ENCODE data around the gene LAIR1.

DNA sequence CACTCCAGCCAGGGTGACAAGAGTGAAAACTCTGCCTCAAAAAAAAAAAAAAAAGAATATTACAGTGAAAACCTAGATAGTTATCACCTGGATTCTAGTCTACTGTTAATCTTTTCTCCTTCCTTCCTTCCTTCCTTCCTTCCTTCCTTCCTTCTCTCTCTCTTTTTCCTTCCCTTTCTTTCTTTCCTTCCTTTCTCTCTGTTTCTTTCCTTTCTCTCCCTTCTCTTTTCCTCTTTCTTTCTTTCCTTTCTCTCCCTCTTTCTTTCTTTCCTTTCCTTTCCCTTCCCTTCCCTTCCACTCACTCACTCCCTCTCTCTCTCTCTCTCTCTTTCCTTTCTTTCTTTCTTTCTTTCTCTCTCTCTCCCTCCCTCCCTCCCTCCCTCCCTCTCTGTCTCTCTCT lies 40.9 kb upstream of the LAIR1 start:
- TF ChIP-seq, protein P1, sequence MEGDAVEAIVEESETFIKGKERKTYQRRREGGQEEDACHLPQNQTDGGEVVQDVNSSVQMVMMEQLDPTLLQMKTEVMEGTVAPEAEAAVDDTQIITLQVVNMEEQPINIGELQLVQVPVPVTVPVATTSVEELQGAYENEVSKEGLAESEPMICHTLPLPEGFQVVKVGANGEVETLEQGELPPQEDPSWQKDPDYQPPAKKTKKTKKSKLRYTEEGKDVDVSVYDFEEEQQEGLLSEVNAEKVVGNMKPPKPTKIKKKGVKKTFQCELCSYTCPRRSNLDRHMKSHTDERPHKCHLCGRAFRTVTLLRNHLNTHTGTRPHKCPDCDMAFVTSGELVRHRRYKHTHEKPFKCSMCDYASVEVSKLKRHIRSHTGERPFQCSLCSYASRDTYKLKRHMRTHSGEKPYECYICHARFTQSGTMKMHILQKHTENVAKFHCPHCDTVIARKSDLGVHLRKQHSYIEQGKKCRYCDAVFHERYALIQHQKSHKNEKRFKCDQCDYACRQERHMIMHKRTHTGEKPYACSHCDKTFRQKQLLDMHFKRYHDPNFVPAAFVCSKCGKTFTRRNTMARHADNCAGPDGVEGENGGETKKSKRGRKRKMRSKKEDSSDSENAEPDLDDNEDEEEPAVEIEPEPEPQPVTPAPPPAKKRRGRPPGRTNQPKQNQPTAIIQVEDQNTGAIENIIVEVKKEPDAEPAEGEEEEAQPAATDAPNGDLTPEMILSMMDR (IDR thresholded peaks at IDR 0.05; ENCODE audit: low read length): no peak
- no peak for TF ChIP-seq EZH2 (optimal IDR thresholded peaks at IDR 0.05; ENCODE audit: low read depth, low read length)
